Motor neuron (in vitro differentiated cells): Measurements from ENCODE around the gene KIRREL1. TPM values are rescaled to one million over a fixed set of nuclear protein-coding genes. Genes with fewer than 3 reads are reported as not detected.

Source experiments
- ATAC-seq, 8 experiments: fragments of 200-7000 bp; cut with Tn5 transposase; replicated peaks in 6 of 8; 2 replicates each; pipeline ENCODE4 v1.8.0; 2021; ENCODE audit warnings: mild to moderate bottlenecking in 8 of 8, moderate library complexity in 8 of 8
- H3K27ac ChIP-seq, 2 donors: fragments of 250-450 bp; sonication (Bioruptor Pico); 2 replicates each; pipeline ENCODE4 v1.9.0; 2021; ENCODE audit warnings: antibody characterized with exemption in 2 of 2, mild to moderate bottlenecking in 2 of 2, moderate library complexity in 1 of 2
- H3K4me1 ChIP-seq, 2 donors: fragments of 250-450 bp; sonication (Bioruptor Pico); replicated peaks in 1 of 2; 2 replicates each; pipeline ENCODE4 v1.6.1; 2021; ENCODE audit warnings: antibody characterized with exemption in 2 of 2, mild to moderate bottlenecking in 2 of 2, moderate library complexity in 1 of 2
- H3K4me3 ChIP-seq, 5 donors: fragments of 250-450 bp; sonication (Bioruptor Pico); 2 replicates each; pipeline ENCODE4 v1.9.0; 2021; ENCODE audit warnings: antibody characterized with exemption in 5 of 5, mild to moderate bottlenecking in 5 of 5, moderate library complexity in 4 of 5
- WGBS, 10 experiments: fragments of 450-650 bp; shearing (Covaris generic); methylation state at CpG; one replicate each; pipeline ENCODE4 v1.0.0; 2022; 5-methylcytosine and 5-hydroxymethylcytosine counted together
- in situ Hi-C, 9 experiments: fragments of 400-800 bp; cut with MboI; loops; one replicate each; pipeline ENCODE4 v1.15.0; 2021; ENCODE audit warnings: low sequenced_read_pairs in 9 of 9, low pct_unique_long_range_greater_than_20kb in 2 of 9; ENCODE audit not compliant: unreplicated experiment in 9 of 9
- total RNA-seq, 8 experiments: library from RNA; unstranded; fragments of 300-600 nt; gene quantifications; 2 replicates each; pipeline versions ENCODE4 v1.2.3 to v1.2.4, GENCODE V29; 2022

Gene KIRREL1
- total RNA-seq, 8 experiments from 2014 or later = 22.9 to 52.3 (median 35.4) TPM

GRCh38 chr1:157978586-157979403 is 14.7 kb upstream of the KIRREL1 start:
- in situ Hi-C loops = loop anchor here in 3 of 9 experiments (25.0 kb wide), 1 partner anchor 134 kb away; no protein-coding TSS in a partner anchor
- Histone ChIP-seq H3K4me3 (no peak overlapping the region), H3K4me1 (peaks cover 15 to 25% of the 10 kb centered on the region in 2 donors), H3K27ac (no peak overlapping the region)
- ATAC-seq = peak; percentile 24 to 63 (median 47)
- WGBS, 10 experiments = 35 to 77% (median 55%) methylated on average over 2 to 17 of the region's 38 CpGs; no CpG with 5 or more reads in 6 of the 10 experiments

DNA sequence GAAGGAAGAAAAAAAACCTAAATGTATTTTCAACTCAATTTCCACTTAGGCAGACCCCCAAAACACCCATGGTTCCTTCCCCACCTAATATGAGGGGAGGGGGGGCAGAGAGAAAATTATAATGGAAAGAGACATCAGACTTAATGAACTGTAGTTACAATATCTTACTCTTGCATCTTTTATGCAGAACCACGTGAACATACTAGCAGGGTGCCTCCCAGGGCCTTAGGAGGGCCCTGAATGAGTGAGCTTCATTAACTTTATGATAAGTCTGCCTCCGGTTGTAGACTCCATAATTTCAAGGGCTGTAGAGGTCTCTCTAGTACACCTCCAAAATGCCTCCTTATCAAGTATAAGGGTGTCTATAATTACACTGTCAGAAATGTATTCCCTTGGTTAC is 11.3 kb upstream of the KIRREL1 start:
- H3K4me1 ChIP-seq = peaks cover 20% of the 10 kb centered on the region in 2 donors
- H3K27ac ChIP-seq = no peak overlapping the region
- H3K4me3 ChIP-seq = no peak overlapping the region
- in situ Hi-C loops = loop anchor here in 4 of 9 experiments (10.0 to 25.0 kb wide), 2 partner anchors 113 to 130 kb away; no protein-coding TSS in a partner anchor
- 0 to 89% (median 74%) methylated on average over 1 to 2 of the region's 2 CpGs; no CpG with 5 or more reads in 2 of the 10 experiments for WGBS, 10 experiments
- ATAC-seq = peak in 3 of 8 experiments; percentile 71 to 93 (median 76)

- Histone ChIP-seq H3K27ac (no peak overlapping the region), H3K4me3 (no peak overlapping the region), H3K4me1 (peaks cover 22 to 23% of the 10 kb centered on the region in 2 donors)
- ATAC-seq = no peak
- in situ Hi-C loops = loop anchor here in 4 of 9 experiments (10.0 to 25.0 kb wide), 2 partner anchors 111 to 129 kb away; no protein-coding TSS in a partner anchor
- WGBS, 10 experiments = 17 to 100% (median 91%) methylated on average over 1 to 2 of the region's 2 CpGs
Observed at GRCh38 chr1:157983787-157984186, 9.7 kb upstream of the KIRREL1 start.

DNA sequence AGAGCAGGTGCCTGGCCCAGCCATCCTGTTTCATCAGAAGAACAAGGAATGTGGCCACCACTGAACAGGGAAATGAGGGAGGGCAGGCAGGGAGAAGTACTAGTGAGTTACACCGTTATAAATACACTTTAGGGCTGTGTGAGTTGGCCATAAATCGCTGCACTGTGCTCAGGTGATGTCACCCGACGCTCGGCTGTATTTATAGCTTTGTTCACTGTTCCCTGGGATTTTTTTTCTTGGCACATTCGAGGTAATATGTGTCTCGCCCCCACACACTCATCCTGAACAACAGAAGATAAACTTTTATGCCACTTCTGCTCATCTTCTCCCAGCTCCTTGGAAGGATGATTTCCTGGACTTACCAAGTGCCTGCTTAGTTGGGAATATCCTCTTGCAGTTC is 9.0 kb upstream of the KIRREL1 start:
- 20 to 64% (median 55%) methylated on average over 1 to 7 of the region's 7 CpGs; no CpG with 5 or more reads in 2 of the 10 experiments for WGBS, 10 experiments
- Histone ChIP-seq H3K4me1 (peaks cover 27 to 28% of the 10 kb centered on the region in 2 donors), H3K27ac (no peak overlapping the region), H3K4me3 (no peak overlapping the region)
- ATAC-seq = peak in 5 of 8 experiments; percentile 99 to 100 (median 100)
- in situ Hi-C loops = loop anchor here in 4 of 9 experiments (10.0 to 25.0 kb wide), 2 partner anchors 110 to 128 kb away; no protein-coding TSS in a partner anchor

DNA sequence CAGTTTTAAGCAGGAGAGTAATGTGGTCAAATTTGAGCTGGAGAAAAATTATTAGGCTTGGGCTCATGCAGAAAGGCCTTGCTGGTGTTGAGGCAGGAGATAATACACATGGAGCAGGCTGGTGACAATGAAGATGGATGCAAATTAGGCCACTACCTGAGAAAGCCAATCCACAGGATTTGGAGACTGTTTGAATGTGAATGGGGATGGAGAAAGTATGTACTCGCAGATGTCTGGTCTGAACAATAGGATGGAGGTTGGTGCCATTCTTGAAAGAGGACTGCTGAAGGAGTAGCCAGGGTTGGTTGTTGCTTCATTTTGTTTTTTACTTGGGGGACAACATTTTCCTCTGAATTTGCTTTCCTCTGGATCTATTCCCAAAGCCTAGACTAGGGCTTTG is 8.0 kb upstream of the KIRREL1 start:
- in situ Hi-C loops = loop anchor here in 4 of 9 experiments (10.0 to 25.0 kb wide), 2 partner anchors 109 to 127 kb away; no protein-coding TSS in a partner anchor
- no peak for ATAC-seq
- Histone ChIP-seq H3K27ac (no peak overlapping the region), H3K4me3 (no peak overlapping the region), H3K4me1 (peaks cover 27 to 28% of the 10 kb centered on the region in 2 donors)
- WGBS, 10 experiments = 50 to 86% (median 73%) methylated on average over 1 of the region's 1 CpG; no CpG with 5 or more reads in 5 of the 10 experiments

- Histone ChIP-seq H3K4me3 (no peak overlapping the region), H3K4me1 (peaks cover 26 to 37% of the 10 kb centered on the region in 2 donors), H3K27ac (no peak overlapping the region)
- WGBS, 10 experiments = 8 to 90% (median 79%) methylated on average over 1 to 3 of the region's 3 CpGs; no CpG with 5 or more reads in 2 of the 10 experiments
- no peak for ATAC-seq
- in situ Hi-C loops = loop anchor here in 4 of 9 experiments (10.0 to 25.0 kb wide), 2 partner anchors 107 to 124 kb away; no protein-coding TSS in a partner anchor
Observed at GRCh38 chr1:157988002-157988401, 5.4 kb upstream of the KIRREL1 start.

GRCh38 chr1:157992031-157992832 is 1.2 kb upstream of the KIRREL1 start:
- in situ Hi-C loops = loop anchor here in 3 of 9 experiments (25.0 kb wide), 1 partner anchor 120 kb away; no protein-coding TSS in a partner anchor
- peaks cover 28 to 44% of the 10 kb centered on the region in 2 donors for H3K4me1 ChIP-seq
- H3K27ac ChIP-seq = no peak overlapping the region
- H3K4me3 ChIP-seq = no peak overlapping the region
- 0 to 58% (median 39%) methylated on average over 2 to 8 of the region's 10 CpGs; no CpG with 5 or more reads in 3 of the 10 experiments for WGBS, 10 experiments
- peak; percentile 11 to 35 (median 18) for ATAC-seq

DNA sequence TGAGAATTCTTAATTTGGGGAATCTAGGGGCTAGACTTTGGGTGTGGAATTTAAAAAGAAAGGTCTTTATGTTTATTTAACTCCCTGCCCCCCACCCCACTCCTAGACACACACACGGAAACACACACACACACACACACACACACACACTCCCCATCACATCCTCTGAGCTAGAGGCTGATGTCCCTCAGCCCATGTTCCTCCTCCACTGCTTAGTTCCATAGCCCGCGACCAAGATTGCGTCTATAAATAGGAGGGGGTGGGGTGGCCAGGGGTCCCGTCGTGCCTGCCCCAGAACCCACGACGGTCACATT is 655 bp upstream of the KIRREL1 start:
- Histone ChIP-seq H3K4me3 (peak overlapping the region; percentile 68 to 98 (median 92)), H3K27ac (no peak overlapping the region), H3K4me1 (peaks cover 28 to 44% of the 10 kb centered on the region in 2 donors)
- in situ Hi-C loops = loop anchor here in 3 of 9 experiments (25.0 kb wide), 1 partner anchor 120 kb away; no protein-coding TSS in a partner anchor
- peak in 5 of 8 experiments; percentile 0 to 6 (median 3) for ATAC-seq
- WGBS, 10 experiments = 0 to 33% methylated on average over 2 to 7 of the region's 8 CpGs; no CpG with 5 or more reads in 8 of the 10 experiments

DNA sequence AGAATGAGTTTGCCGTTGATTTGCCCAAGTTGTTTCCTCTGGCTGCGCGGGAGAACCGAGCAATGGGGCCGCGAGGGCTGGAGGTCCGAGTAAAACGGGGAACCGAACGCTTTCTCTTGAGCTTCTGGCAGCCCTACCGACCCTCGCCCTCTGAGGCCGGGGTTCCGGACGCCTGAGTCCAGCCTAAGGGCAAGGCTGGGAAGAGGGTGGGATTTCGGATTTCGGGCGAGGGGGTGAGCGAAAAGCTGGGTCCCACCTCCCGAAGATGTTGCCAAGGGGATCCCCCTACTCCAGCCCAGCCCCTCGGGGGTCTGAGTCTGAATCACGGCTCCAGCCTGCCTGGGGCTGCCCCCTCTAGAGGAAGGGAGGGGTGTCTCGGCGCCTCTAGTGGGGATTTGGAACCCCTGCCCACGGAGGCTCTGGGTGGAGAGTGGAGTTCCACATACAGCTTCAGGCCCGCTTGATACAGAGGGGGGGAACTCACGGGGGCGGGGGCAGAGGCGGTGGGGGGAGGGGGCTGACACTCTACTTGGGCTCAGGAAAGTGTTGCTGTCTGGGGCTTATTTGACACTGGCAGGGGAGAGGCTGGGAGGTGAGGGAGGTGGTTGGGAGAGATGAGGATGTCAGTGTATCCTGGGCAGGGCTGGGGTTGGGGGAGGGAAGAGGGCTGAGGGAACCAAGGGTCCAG is 617 bp downstream of the KIRREL1 start:
- WGBS, 10 experiments = 0% methylated on average over 2 to 4 of the region's 29 CpGs; no CpG with 5 or more reads in 8 of the 10 experiments
- in situ Hi-C loops = loop anchor here in 3 of 9 experiments (25.0 kb wide), 1 partner anchor 118 kb away; no protein-coding TSS in a partner anchor
- H3K4me1 ChIP-seq = peaks cover 22 to 37% of the 10 kb centered on the region in 2 donors
- peak overlapping the region; percentile 76 to 79 for H3K27ac ChIP-seq
- peak overlapping the region; percentile 68 to 98 (median 92) for H3K4me3 ChIP-seq
- peak; percentile 3 to 61 (median 48) for ATAC-seq

DNA sequence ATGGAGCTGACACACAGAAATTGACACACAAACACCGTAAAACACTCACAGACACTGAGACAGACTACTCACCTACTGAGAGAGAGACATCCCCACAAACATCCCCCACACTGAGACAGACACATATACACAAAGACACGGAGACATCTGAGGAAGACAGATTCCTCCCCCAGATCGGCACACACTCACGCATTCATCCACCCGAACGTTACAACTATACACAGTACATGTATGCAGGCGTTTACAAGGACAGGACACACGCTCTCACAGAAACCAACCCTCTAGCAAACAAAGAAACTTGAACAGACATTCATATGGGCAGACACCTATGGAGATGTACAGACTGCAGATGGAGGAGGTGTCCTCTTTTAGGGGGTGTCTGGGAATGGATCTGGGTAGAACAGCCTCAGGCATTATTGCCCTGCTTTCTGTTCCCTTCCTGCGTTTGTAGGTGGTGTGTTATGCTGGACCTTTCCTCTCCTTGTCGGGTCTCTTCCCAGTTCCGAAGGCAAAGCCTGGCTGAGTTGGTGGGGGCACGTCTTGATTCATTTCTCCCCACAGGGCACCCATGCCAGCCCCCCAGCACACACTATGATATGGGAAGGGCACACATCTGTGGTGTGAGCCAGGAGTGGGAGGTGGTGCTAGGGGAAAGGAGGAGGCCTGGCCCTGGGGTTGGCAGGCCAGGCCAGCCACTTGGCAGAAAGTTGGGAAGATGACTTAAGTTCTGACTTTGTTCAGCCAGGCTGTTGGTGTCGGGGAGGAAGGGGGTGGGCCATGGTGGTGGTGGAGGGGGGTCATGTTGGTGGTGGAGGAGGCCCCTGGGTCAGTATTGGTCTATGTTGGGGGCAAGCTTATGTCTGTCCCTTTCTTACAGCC is 1.5 kb downstream of the KIRREL1 start:
- peak; percentile 9 to 35 (median 22) for ATAC-seq
- in situ Hi-C loops = loop anchor here in 3 of 9 experiments (25.0 kb wide), 1 partner anchor 117 kb away; no protein-coding TSS in a partner anchor
- H3K27ac ChIP-seq = peak overlapping the region; percentile 43 to 53

GRCh38 chr1:157995583-157996169 is 2.2 kb downstream of the KIRREL1 start:
- ATAC-seq = peak in 1 of 8 experiments; percentile 7
- 17% methylated on average over 1 of the region's 3 CpGs; no CpG with 5 or more reads in 9 of the 10 experiments for WGBS, 10 experiments
- Histone ChIP-seq H3K27ac (peak overlapping the region; percentile 22 to 43), H3K4me1 (peaks cover 29 to 42% of the 10 kb centered on the region in 2 donors), H3K4me3 (peak overlapping the region; percentile 68 to 98 (median 92))
- in situ Hi-C loops = loop anchor here in 3 of 9 experiments (25.0 kb wide), 1 partner anchor 117 kb away; no protein-coding TSS in a partner anchor

More for the DNA sequence above, 1.5 kb downstream of the KIRREL1 start:
- Histone ChIP-seq H3K4me1 (peaks cover 22 to 34% of the 10 kb centered on the region in 2 donors), H3K4me3 (peak overlapping the region; percentile 68 to 98 (median 92))
- WGBS, 10 experiments = 0 to 13% (median 6%) methylated on average over 1 to 10 of the region's 13 CpGs; no CpG with 5 or more reads in 4 of the 10 experiments
